Astrocyte (in vitro differentiated cells and primary cell): ENCODE measurements around the gene SET. TPM values are rescaled to one million over a fixed set of nuclear protein-coding genes. Genes with fewer than 3 reads are reported as not detected.

Experiments used
- DNase-seq: peaks from one replicate; pipeline ENCODE4 v3.0.0-alpha.2; 2010; ENCODE audit warnings: low read depth
- FAIRE-seq: peaks from 2 replicates; lab custom pipeline; 2011; peaks lifted over from hg19 to GRCh38; lab: Jason Lieb, UNC
- H2AFZ ChIP-seq: 2 replicates; pipeline ENCODE4 v1.6.0; 2012; ENCODE audit warnings: low read depth, low read length, inconsistent platforms
- H3K27ac ChIP-seq: 2 replicates; pipeline ENCODE4 v1.5.1; 2011; ENCODE audit warnings: low read depth, low read length, inconsistent platforms
- H3K27me3 ChIP-seq: 2 replicates; pipeline ENCODE4 v1.6.0; 2011; ENCODE audit warnings: low read length, inconsistent platforms; ENCODE audit not compliant: insufficient read depth
- H3K36me3 ChIP-seq: 2 replicates; pipeline ENCODE4 v1.5.1; 2011; ENCODE audit warnings: low read length, inconsistent platforms; ENCODE audit not compliant: insufficient read depth
- H3K4me1 ChIP-seq: 2 replicates; pipeline ENCODE4 v1.5.1; 2011; ENCODE audit warnings: low read length, inconsistent platforms; ENCODE audit not compliant: insufficient read depth
- H3K4me2 ChIP-seq: 2 replicates; pipeline ENCODE4 v1.6.0; 2012; ENCODE audit warnings: low read length, inconsistent platforms
- H3K4me3 ChIP-seq: 2 replicates; pipeline ENCODE4 v1.5.1; 2011; ENCODE audit warnings: low read depth, mild to moderate bottlenecking, low read length, inconsistent platforms; ENCODE audit not compliant: insufficient read depth
- H3K79me2 ChIP-seq: 2 replicates; pipeline ENCODE4 v1.6.0; 2012; ENCODE audit warnings: mild to moderate bottlenecking, low read length, inconsistent platforms; ENCODE audit not compliant: insufficient read depth
- H3K9ac ChIP-seq: 2 replicates; pipeline ENCODE4 v1.6.0; 2012; ENCODE audit warnings: mild to moderate bottlenecking, low read length, inconsistent platforms
- H3K9me3 ChIP-seq: 2 replicates; pipeline ENCODE4 v1.5.1; 2012; ENCODE audit warnings: low read depth, mild to moderate bottlenecking, low read length, inconsistent platforms; ENCODE audit not compliant: insufficient read depth
- H4K20me1 ChIP-seq: 2 replicates; pipeline ENCODE4 v1.6.0; 2012; ENCODE audit warnings: low read length, inconsistent platforms; ENCODE audit not compliant: insufficient read depth
- H3K27ac Mint-ChIP-seq: one replicate; pipeline ENCODE4 v1.8.0; 2021; ENCODE audit warnings: mild to moderate bottlenecking, mixed read lengths; ENCODE audit not compliant: unreplicated experiment
- H3K27me3 Mint-ChIP-seq: one replicate; pipeline ENCODE4 v1.8.0; 2021; ENCODE audit warnings: low read depth, mixed read lengths; ENCODE audit not compliant: unreplicated experiment
- H3K36me3 Mint-ChIP-seq: one replicate; pipeline ENCODE4 v1.8.0; 2021; ENCODE audit warnings: low read depth, mixed read lengths; ENCODE audit not compliant: unreplicated experiment
- H3K4me1 Mint-ChIP-seq: one replicate; pipeline ENCODE4 v1.8.0; 2021; ENCODE audit warnings: low read depth, mixed read lengths; ENCODE audit not compliant: unreplicated experiment
- H3K4me3 Mint-ChIP-seq: one replicate; pipeline ENCODE4 v1.8.0; 2021; ENCODE audit warnings: mild to moderate bottlenecking, moderate library complexity, mixed read lengths; ENCODE audit not compliant: unreplicated experiment
- H3K9me3 Mint-ChIP-seq: one replicate; pipeline ENCODE4 v1.8.0; 2021; ENCODE audit warnings: mild to moderate bottlenecking, mixed read lengths; ENCODE audit not compliant: unreplicated experiment
- CTCF ChIP-seq: IDR thresholded peaks from 2 replicates; pipeline ENCODE4 v1.5.1; 2011; ENCODE audit warnings: low read depth, mild to moderate bottlenecking, inconsistent platforms, low read length, moderate library complexity; ENCODE audit not compliant: insufficient read depth
- EZH2 ChIP-seq: IDR thresholded peaks from 2 replicates; pipeline ENCODE4 v1.6.1; 2012; ENCODE audit warnings: mild to moderate bottlenecking, low read length, inconsistent platforms; ENCODE audit not compliant: insufficient read depth
- total RNA-seq: library from RNA; stranded (reverse); gene quantifications from 2 replicates; pipeline ENCODE4 v1.2.1, GENCODE V29; 2021

The SET gene
- total RNA-seq, 1 donor from 2014 or later, result 397 TPM

DNA sequence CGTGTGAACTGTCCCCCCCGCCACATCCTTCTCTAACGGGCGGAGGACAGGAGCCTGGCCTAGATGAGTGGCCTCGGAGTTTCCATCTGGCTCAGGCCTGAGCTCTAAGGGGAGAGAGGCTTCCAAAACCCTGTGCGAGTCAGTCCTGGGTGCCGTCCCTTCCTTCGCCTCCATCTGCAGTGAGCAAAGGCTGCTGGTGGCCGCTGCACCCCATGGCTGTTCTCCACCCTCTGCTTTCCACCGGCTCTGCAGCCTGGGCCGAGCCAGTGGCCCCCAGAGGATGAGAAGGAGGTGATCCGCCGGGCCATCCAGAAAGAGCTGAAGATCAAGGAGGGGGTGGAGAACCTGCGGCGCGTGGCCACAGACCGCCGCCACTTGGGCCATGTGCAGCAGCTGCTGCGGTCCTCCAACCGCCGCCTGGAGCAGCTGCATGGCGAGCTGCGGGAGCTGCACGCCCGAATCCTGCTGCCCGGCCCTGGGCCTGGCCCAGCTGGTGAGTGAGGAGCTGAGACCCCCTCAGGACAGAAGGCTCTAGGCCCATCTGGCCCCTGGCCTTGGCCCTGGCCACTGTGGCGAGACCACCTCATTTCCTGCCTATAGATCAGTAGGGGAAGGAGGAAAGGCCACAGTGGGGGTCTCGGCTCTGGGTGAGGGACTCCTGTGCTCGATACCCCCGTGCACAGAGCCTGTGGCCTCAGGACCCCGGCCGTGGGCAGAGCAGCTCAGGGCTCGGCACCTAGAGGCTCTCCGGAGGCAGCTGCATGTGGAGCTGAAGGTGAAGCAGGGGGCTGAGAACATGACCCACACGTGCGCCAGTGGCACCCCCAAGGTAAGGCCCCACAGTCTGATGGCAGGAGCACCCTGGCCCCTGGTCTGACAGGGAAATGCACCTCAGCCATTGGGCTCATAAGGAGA, 16.3 kb downstream of the SET start:
- Histone ChIP-seq H3K79me2 (no peaks in the 10 kb centered on the region), H3K9me3 (no peaks in the 10 kb centered on the region), H3K4me1 (no peaks in the 10 kb centered on the region), H3K4me3 (no peak overlapping the region), H3K27ac (no peak overlapping the region), H3K9ac (no peak overlapping the region), H3K36me3 (no peaks in the 10 kb centered on the region), H3K27me3 (no peaks in the 10 kb centered on the region), H2AFZ (no peak overlapping the region), H4K20me1 (no peaks in the 10 kb centered on the region), H3K4me2 (no peak overlapping the region)
- TF ChIP-seq CTCF, result no peak
- no peak for TF ChIP-seq EZH2
- no peaks in the 10 kb centered on the region for H3K27me3 Mint-ChIP-seq
- H3K36me3 Mint-ChIP-seq, result peaks cover 2% of the 10 kb centered on the region
- peaks cover 2% of the 10 kb centered on the region for H3K4me1 Mint-ChIP-seq
- DNase-seq, result no peak
- H3K9me3 Mint-ChIP-seq, result no peaks in the 10 kb centered on the region
- no peak overlapping the region for H3K4me3 Mint-ChIP-seq
- no peak overlapping the region for H3K27ac Mint-ChIP-seq
- FAIRE-seq, result no peak

DNA sequence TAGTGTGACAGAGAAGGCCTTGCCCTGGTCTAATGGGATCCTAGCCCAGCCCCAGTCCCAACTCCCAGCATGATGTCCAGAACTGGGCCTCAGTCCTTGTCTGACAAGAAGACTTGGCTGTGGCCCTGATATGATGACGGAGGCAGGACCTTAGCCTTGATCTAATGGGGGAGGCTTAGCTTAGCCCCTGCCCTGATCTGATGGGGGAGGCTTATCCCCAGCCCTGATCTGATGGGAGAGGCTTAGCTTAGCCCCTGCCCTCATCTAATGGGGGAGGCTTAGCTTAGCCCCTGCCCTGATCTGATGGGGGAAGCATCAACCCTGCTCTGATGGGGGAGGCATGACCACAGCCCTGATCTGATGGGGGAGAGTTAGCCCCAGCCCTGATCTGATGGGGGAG, 17.0 kb downstream of the SET start:
- DNase-seq, result no peak
- no peak for FAIRE-seq

More for the DNA sequence above, 17.0 kb downstream of the SET start:
- Histone ChIP-seq H3K4me2 (no peak overlapping the region), H4K20me1 (no peaks in the 10 kb centered on the region), H3K4me1 (no peaks in the 10 kb centered on the region), H3K79me2 (no peaks in the 10 kb centered on the region), H2AFZ (no peak overlapping the region), H3K9me3 (no peaks in the 10 kb centered on the region), H3K27me3 (no peaks in the 10 kb centered on the region), H3K36me3 (no peaks in the 10 kb centered on the region), H3K4me3 (no peak overlapping the region), H3K9ac (no peak overlapping the region), H3K27ac (no peak overlapping the region)
- Mint-ChIP-seq H3K27ac (no peak overlapping the region), H3K27me3 (no peaks in the 10 kb centered on the region), H3K36me3 (peaks cover 2% of the 10 kb centered on the region), H3K9me3 (no peaks in the 10 kb centered on the region), H3K4me1 (peaks cover 2% of the 10 kb centered on the region), H3K4me3 (no peak overlapping the region)
- TF ChIP-seq EZH2 (no peak), CTCF (no peak)
